Smooth muscle cell (in vitro differentiated cells): ENCODE results near the gene SAMD10. TPM values are rescaled to one million over a fixed set of nuclear protein-coding genes. Genes with fewer than 3 reads are reported as not detected.
"Not testable (repeated sequence)": the region's sequence is repeated elsewhere in the genome, so short reads cannot be mapped to it uniquely, and the experiment has no call there.

Experiments
- DNase-seq: peaks from one replicate; lab custom pipeline; 2025; ENCODE audit not compliant: unreplicated experiment; lab: John Stamatoyannopoulos, UW
- H2AFZ ChIP-seq: fragments of 200-600 bp; sonication (generic); 2 replicates; pipeline ENCODE4 v1.6.0; 2016; ENCODE audit warnings: antibody characterized with exemption, low read depth, mild to moderate bottlenecking
- H3F3A ChIP-seq: fragments of 200-600 bp; sonication (generic); 2 replicates; pipeline ENCODE4 v1.6.0; 2017; ENCODE audit warnings: antibody characterized with exemption, low read depth
- H3K27ac ChIP-seq: fragments of 200-600 bp; sonication (generic); 2 replicates; pipeline ENCODE4 v1.5.1; 2016; ENCODE audit warnings: low read depth, mild to moderate bottlenecking
- H3K27me3 ChIP-seq: fragments of 200-600 bp; sonication (generic); 2 replicates; pipeline ENCODE4 v1.6.1; 2016; ENCODE audit warnings: low read depth, mild to moderate bottlenecking
- H3K36me3 ChIP-seq: fragments of 200-600 bp; sonication (generic); 2 replicates; pipeline ENCODE4 v1.5.1; 2016; ENCODE audit warnings: low read depth
- H3K4me1 ChIP-seq: fragments of 200-600 bp; sonication (generic); 2 replicates; pipeline ENCODE4 v1.5.1; 2016; ENCODE audit warnings: low read depth
- H3K4me2 ChIP-seq: fragments of 200-600 bp; sonication (generic); 2 replicates; pipeline ENCODE4 v1.6.0; 2016; ENCODE audit warnings: mild to moderate bottlenecking
- H3K4me3 ChIP-seq: fragments of 200-600 bp; sonication (generic); 2 replicates; pipeline ENCODE4 v1.5.1; 2016; ENCODE audit warnings: mild to moderate bottlenecking
- H3K79me2 ChIP-seq: fragments of 200-600 bp; sonication (generic); 2 replicates; pipeline ENCODE4 v1.6.0; 2016; ENCODE audit warnings: low read depth, mild to moderate bottlenecking
- H3K9ac ChIP-seq: fragments of 200-600 bp; sonication (generic); 2 replicates; pipeline ENCODE4 v1.6.0; 2016; ENCODE audit warnings: low read depth
- H3K9me3 ChIP-seq: fragments of 200-600 bp; sonication (generic); replicated peaks from 2 replicates; pipeline ENCODE4 v1.5.1; 2016; ENCODE audit warnings: low read depth
- H4K20me1 ChIP-seq: fragments of 200-600 bp; sonication (generic); 2 replicates; pipeline ENCODE4 v1.6.0; 2016; ENCODE audit warnings: low read depth
- CTCF ChIP-seq: fragments of 200-600 bp; sonication (generic); IDR thresholded peaks from 2 replicates; pipeline ENCODE4 v1.5.1; 2017; ENCODE audit warnings: borderline replicate concordance, mild to moderate bottlenecking, antibody characterized with exemption; ENCODE audit not compliant: insufficient read depth, poor library complexity, severe bottlenecking
- WGBS: methylation state at CpG from one replicate; pipeline ENCODE4 v1.1.7; 2016; ENCODE audit warnings: low lambda C conversion rate; 5-methylcytosine and 5-hydroxymethylcytosine counted together
- polyA plus RNA-seq: library from polyadenylated mRNA; unstranded; fragments of >200 nt; fragmentation: Nextera tagmentation; extraction: Ambion mirVana; gene quantifications from 2 replicates; pipeline ENCODE4 v1.2.1, GENCODE V29; 2016
- total RNA-seq: library from RNA; depleted of rRNA; stranded (reverse); fragments of >200 nt; gene quantifications from 2 replicates; pipeline ENCODE4 v1.2.3, GENCODE V29; 2014

The SAMD10 gene
- total and polyA plus RNA-seq, 2 experiments from 2014 or later, result 0.13 to 1.2 TPM

GRCh38 chr20:63931735-63932134 is 47.7 kb downstream of the SAMD10 start:
- H2AFZ ChIP-seq, result no peak overlapping the region
- no peak overlapping the region for H3K9ac ChIP-seq
- no peak overlapping the region for H3K4me3 ChIP-seq
- TF ChIP-seq CTCF, result no peak
- H3K9me3 ChIP-seq, result no peaks in the 10 kb centered on the region
- H3K27ac ChIP-seq, result no peak overlapping the region
- no peaks in the 10 kb centered on the region for H3F3A ChIP-seq
- no peak for DNase-seq
- H3K36me3 ChIP-seq, result no peaks in the 10 kb centered on the region
- no peaks in the 10 kb centered on the region for H3K27me3 ChIP-seq
- no peak overlapping the region for H3K4me2 ChIP-seq
- WGBS, result 98% methylated on average over 19 of the region's 19 CpGs
- peaks cover 79% of the 10 kb centered on the region for H4K20me1 ChIP-seq
- H3K4me1 ChIP-seq, result no peaks in the 10 kb centered on the region
- H3K79me2 ChIP-seq, result peaks cover 8% of the 10 kb centered on the region

GRCh38 chr20:63930971-63931553 is 48.4 kb downstream of the SAMD10 start:
- no peaks in the 10 kb centered on the region for H3K27me3 ChIP-seq
- H3K4me2 ChIP-seq, result no peak overlapping the region
- 97% methylated on average over 25 of the region's 37 CpGs for WGBS
- H3K79me2 ChIP-seq, result peaks cover 15% of the 10 kb centered on the region
- H3K27ac ChIP-seq, result no peak overlapping the region
- no peaks in the 10 kb centered on the region for H3K9me3 ChIP-seq
- H3K36me3 ChIP-seq, result no peaks in the 10 kb centered on the region
- no peak for DNase-seq
- H4K20me1 ChIP-seq, result peaks cover 79% of the 10 kb centered on the region
- no peak for TF ChIP-seq CTCF
- no peak overlapping the region for H2AFZ ChIP-seq
- H3K4me1 ChIP-seq, result no peaks in the 10 kb centered on the region
- no peak overlapping the region for H3K9ac ChIP-seq
- H3K4me3 ChIP-seq, result no peak overlapping the region
- no peaks in the 10 kb centered on the region for H3F3A ChIP-seq

GRCh38 chr20:63929473-63929883 is 50.0 kb downstream of the SAMD10 start:
- H4K20me1 ChIP-seq, result peaks cover 79% of the 10 kb centered on the region
- H3K9me3 ChIP-seq, H3K27ac ChIP-seq, H3K9ac ChIP-seq, H2AFZ ChIP-seq, H3K4me3 ChIP-seq, H3F3A ChIP-seq, H3K27me3 ChIP-seq, H3K36me3 ChIP-seq, H3K4me1 ChIP-seq, H3K4me2 ChIP-seq, DNase-seq: not testable (repeated sequence)
- H3K79me2 ChIP-seq, result peaks cover 28% of the 10 kb centered on the region
- WGBS, result over 99% methylated on average over 28 of the region's 31 CpGs

GRCh38 chr20:63929071-63929470 is 50.4 kb downstream of the SAMD10 start:
- H3K36me3 ChIP-seq, result no peaks in the 10 kb centered on the region
- H3K4me1 ChIP-seq, result no peaks in the 10 kb centered on the region
- H3K9me3 ChIP-seq, result no peaks in the 10 kb centered on the region
- over 99% methylated on average over 26 of the region's 26 CpGs for WGBS
- no peak for TF ChIP-seq CTCF
- no peak overlapping the region for H3K27ac ChIP-seq
- no peak overlapping the region for H2AFZ ChIP-seq
- no peak overlapping the region for H3K4me3 ChIP-seq
- H4K20me1 ChIP-seq, result peaks cover 79% of the 10 kb centered on the region
- no peak overlapping the region for H3K9ac ChIP-seq
- DNase-seq, result no peak
- no peaks in the 10 kb centered on the region for H3F3A ChIP-seq
- H3K79me2 ChIP-seq, result peaks cover 28% of the 10 kb centered on the region
- no peaks in the 10 kb centered on the region for H3K27me3 ChIP-seq
- no peak overlapping the region for H3K4me2 ChIP-seq
